ENCODE results near the gene PGAM2.

The PGAM2 gene

DNA sequence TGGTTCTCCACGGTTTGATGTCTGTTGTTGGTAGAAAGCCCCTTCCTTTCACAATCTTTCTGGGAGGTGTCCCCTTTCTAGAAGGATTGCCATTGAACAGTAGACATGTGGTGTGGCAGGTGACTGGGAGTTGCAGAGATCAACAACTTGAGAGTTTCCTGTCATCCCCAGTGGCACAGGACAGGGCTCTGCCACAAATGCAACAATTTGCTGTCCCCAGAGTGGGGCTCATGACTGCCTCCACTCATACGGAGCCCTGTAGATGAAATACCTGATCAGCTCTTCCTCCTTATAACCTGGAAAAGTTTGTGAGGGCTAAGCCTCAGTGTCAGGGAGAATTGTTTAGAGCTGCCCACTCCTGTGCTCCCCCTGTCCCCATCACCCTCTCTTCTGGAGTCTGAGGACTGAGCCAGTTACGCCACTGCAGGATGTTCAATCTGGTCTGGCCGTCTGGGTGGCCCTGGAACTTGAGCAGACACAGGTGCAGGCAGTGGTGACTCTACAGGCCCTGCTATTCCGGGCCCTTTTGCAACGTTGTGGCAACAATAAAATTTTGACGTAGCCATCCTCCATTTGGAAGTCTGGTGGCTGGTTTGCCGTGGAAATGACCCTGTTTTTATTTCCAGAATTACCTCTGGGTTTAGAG, 14.3 kb downstream of the PGAM2 start:
- Histone ChIP-seq H3K4me2 (ENCODE audit: insufficient read depth, low read length, poor library complexity, severe bottlenecking) (no peak overlapping the region), H3K23ac (ENCODE audit: low read depth, low read length, poor library complexity) (no peak overlapping the region), H3K4ac (ENCODE audit: low read length) (no peak overlapping the region), H4K8ac (ENCODE audit: low read depth, low read length) (no peak overlapping the region), H4K91ac (ENCODE audit: low read depth, low read length, poor library complexity) (no peak overlapping the region), H2BK12ac (ENCODE audit: low read length) (no peak overlapping the region), H3K9ac (ENCODE audit: low read depth, low read length, poor library complexity) (no peak overlapping the region), H3K14ac (ENCODE audit: low read length) (no peak overlapping the region), H3K79me1 (ENCODE audit: low read depth, low read length) (peaks cover 8% of the 10 kb centered on the region), H3K9me3 (replicated peaks in 1 of 2; ENCODE audit: control insufficient read depth in 2 of 2, insufficient read depth in 1 of 2, low read depth in 1 of 2, low read length in 2 of 2) (no peaks in the 10 kb centered on the region), H3K18ac (ENCODE audit: low read length) (no peak overlapping the region), H2BK5ac (ENCODE audit: low read length) (no peak overlapping the region), H2AK5ac (ENCODE audit: low read depth, low read length) (no peak overlapping the region), H3K4me1 (ENCODE audit: control insufficient read depth in 2 of 2, insufficient read depth in 1 of 2, low read depth in 1 of 2, low read length in 2 of 2) (no peaks in the 10 kb centered on the region), H2BK120ac (ENCODE audit: low read depth, low read length) (no peak overlapping the region), H3K27me3 (ENCODE audit: control insufficient read depth in 3 of 3, insufficient read depth in 3 of 3, low read depth in 1 of 3, low read length in 3 of 3) (no peaks in the 10 kb centered on the region), H2BK15ac (ENCODE audit: low read length) (no peak overlapping the region), H3K36me3 (replicated peaks in 1 of 2; ENCODE audit: control insufficient read depth in 2 of 2, insufficient read depth in 2 of 2, low read length in 2 of 2) (peaks cover 28 to 83% of the 10 kb centered on the region in 2 donors), H2AFZ (ENCODE audit: low read length) (no peak overlapping the region), H3K27ac (replicated peaks; ENCODE audit: low read length) (no peak overlapping the region), H3K4me3 (ENCODE audit: low read length in 2 of 2) (no peak overlapping the region)
- no CpG with 5 or more reads among the region's 8 CpGs for WGBS, 2 donors (ENCODE audit: extremely low coverage in 2 of 2, insufficient read length in 2 of 2, insufficient replicate concordance in 1 of 2)
- DNase-seq (ENCODE audit: low spot score) = no peak

DNA sequence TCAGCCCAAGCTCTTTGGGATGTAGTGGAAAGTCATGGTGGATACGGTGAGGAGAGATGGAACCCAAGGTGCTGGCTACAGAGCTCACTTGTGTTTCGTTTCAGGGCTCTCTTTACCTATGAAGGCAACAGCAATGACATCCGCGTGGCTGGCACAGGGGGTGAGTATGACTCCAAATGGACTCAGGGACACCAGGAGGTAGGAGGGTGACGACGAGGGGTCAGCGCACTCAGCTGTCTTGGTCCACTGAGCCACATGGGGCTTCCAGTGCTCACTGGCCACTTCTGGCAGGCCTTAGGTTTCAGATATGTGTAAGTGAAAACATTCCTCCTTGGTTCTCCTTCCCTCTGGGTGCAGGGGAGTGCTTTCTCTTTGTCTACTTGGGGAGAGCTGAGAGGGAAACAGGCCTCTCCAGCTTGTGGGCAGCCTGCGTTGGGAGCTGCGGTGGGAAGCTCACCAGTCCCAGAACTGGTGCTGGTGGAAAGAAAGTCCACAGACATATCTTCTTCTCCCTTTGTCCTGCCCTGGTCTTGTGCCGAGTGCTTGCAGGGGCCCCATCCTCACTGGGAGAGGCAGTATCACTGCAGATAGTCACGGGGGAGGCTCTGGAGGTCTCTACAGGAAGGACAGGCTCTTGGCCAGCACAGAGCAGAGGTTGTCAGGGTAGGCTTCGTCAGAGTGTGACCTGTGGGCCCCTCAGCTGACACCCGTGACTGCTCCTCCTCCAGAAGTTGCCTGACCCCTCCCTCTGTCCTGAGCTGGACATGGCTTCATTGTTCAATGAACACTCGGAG, 15.0 kb downstream of the PGAM2 start:
- Histone ChIP-seq H3K9ac (ENCODE audit: low read depth, low read length, poor library complexity) (no peak overlapping the region), H3K79me1 (ENCODE audit: low read depth, low read length) (peaks cover 8% of the 10 kb centered on the region), H3K4me1 (ENCODE audit: control insufficient read depth in 2 of 2, insufficient read depth in 1 of 2, low read depth in 1 of 2, low read length in 2 of 2) (peaks cover 0 to 3% of the 10 kb centered on the region in 2 donors), H3K27me3 (ENCODE audit: control insufficient read depth in 3 of 3, insufficient read depth in 3 of 3, low read depth in 1 of 3, low read length in 3 of 3) (no peaks in the 10 kb centered on the region), H2AK5ac (ENCODE audit: low read depth, low read length) (no peak overlapping the region), H2AFZ (ENCODE audit: low read length) (no peak overlapping the region), H2BK5ac (ENCODE audit: low read length) (no peak overlapping the region), H4K8ac (ENCODE audit: low read depth, low read length) (no peak overlapping the region), H3K9me3 (replicated peaks in 1 of 2; ENCODE audit: control insufficient read depth in 2 of 2, insufficient read depth in 1 of 2, low read depth in 1 of 2, low read length in 2 of 2) (no peaks in the 10 kb centered on the region), H2BK12ac (ENCODE audit: low read length) (no peak overlapping the region), H4K91ac (ENCODE audit: low read depth, low read length, poor library complexity) (no peak overlapping the region), H3K23ac (ENCODE audit: low read depth, low read length, poor library complexity) (no peak overlapping the region), H3K14ac (ENCODE audit: low read length) (no peak overlapping the region), H3K36me3 (replicated peaks in 1 of 2; ENCODE audit: control insufficient read depth in 2 of 2, insufficient read depth in 2 of 2, low read length in 2 of 2) (peaks cover 28 to 79% of the 10 kb centered on the region in 2 donors), H2BK120ac (ENCODE audit: low read depth, low read length) (no peak overlapping the region), H2BK15ac (ENCODE audit: low read length) (no peak overlapping the region), H3K4me2 (ENCODE audit: insufficient read depth, low read length, poor library complexity, severe bottlenecking) (no peak overlapping the region), H3K27ac (replicated peaks; ENCODE audit: low read length) (no peak overlapping the region), H3K4ac (ENCODE audit: low read length) (no peak overlapping the region), H3K18ac (ENCODE audit: low read length) (no peak overlapping the region), H3K4me3 (ENCODE audit: low read length in 2 of 2) (no peak overlapping the region)
- no peak for DNase-seq (ENCODE audit: low spot score)
- no CpG with 5 or more reads among the region's 14 CpGs for WGBS, 2 donors (ENCODE audit: extremely low coverage in 2 of 2, insufficient read length in 2 of 2, insufficient replicate concordance in 1 of 2)

DNA sequence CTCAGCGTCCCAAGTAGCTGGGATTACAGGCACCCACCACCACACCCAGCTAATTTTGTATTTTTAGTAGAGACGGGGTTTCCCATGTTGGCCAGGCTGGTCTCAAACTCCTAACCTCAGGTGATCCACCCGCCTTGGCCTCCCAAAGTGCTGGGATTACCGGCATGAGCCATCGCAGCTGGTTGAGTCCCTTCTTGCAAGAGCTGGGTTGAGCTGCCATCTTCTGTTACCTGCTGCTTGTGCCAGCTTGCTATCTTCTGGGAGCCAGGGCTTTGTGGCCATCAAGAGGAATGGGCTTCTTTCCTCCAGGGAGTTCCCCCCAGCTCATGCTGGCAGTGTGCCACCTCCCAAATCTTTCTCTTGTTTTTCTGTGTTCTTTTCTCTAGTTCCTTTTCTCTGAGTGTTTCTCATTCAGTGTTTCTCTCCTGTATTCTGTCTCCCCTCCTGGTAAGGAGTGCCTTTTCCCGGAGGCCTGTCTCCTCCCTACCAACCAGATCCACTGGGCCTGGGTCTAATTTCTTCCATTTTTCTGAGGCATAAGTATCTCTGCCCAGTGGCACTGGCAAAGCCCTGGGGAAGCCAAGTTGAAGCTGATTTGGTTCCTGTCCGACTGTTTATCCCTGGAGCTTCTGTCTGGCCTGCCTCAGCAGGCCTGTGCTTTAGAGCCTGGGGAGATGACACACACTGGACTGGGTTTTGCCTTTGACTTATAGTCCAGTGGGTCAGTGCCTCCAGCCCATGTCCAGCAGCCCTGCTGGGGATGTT, 17.2 kb downstream of the PGAM2 start:
- Histone ChIP-seq H2AK5ac (ENCODE audit: low read depth, low read length) (no peak overlapping the region), H2BK5ac (ENCODE audit: low read length) (no peak overlapping the region), H3K9me3 (replicated peaks in 1 of 2; ENCODE audit: control insufficient read depth in 2 of 2, insufficient read depth in 1 of 2, low read depth in 1 of 2, low read length in 2 of 2) (no peaks in the 10 kb centered on the region), H3K36me3 (replicated peaks in 1 of 2; ENCODE audit: control insufficient read depth in 2 of 2, insufficient read depth in 2 of 2, low read length in 2 of 2) (peaks cover 24 to 60% of the 10 kb centered on the region in 2 donors), H3K9ac (ENCODE audit: low read depth, low read length, poor library complexity) (no peak overlapping the region), H2BK120ac (ENCODE audit: low read depth, low read length) (no peak overlapping the region), H2BK15ac (ENCODE audit: low read length) (no peak overlapping the region), H3K27ac (replicated peaks; ENCODE audit: low read length) (no peak overlapping the region), H3K27me3 (ENCODE audit: control insufficient read depth in 3 of 3, insufficient read depth in 3 of 3, low read depth in 1 of 3, low read length in 3 of 3) (no peaks in the 10 kb centered on the region), H3K4me3 (ENCODE audit: low read length in 2 of 2) (no peak overlapping the region), H4K8ac (ENCODE audit: low read depth, low read length) (no peak overlapping the region), H3K4me2 (ENCODE audit: insufficient read depth, low read length, poor library complexity, severe bottlenecking) (no peak overlapping the region), H3K4ac (ENCODE audit: low read length) (no peak overlapping the region), H2BK12ac (ENCODE audit: low read length) (no peak overlapping the region), H2AFZ (ENCODE audit: low read length) (no peak overlapping the region), H3K14ac (ENCODE audit: low read length) (no peak overlapping the region), H3K23ac (ENCODE audit: low read depth, low read length, poor library complexity) (no peak overlapping the region), H3K79me1 (ENCODE audit: low read depth, low read length) (peaks cover 10% of the 10 kb centered on the region), H4K91ac (ENCODE audit: low read depth, low read length, poor library complexity) (no peak overlapping the region), H3K4me1 (ENCODE audit: control insufficient read depth in 2 of 2, insufficient read depth in 1 of 2, low read depth in 1 of 2, low read length in 2 of 2) (peaks cover 0 to 8% of the 10 kb centered on the region in 2 donors), H3K18ac (ENCODE audit: low read length) (no peak overlapping the region)
- no peak for DNase-seq (ENCODE audit: low spot score)
- no CpG with 5 or more reads among the region's 7 CpGs for WGBS, 2 donors (ENCODE audit: extremely low coverage in 2 of 2, insufficient read length in 2 of 2, insufficient replicate concordance in 1 of 2)
